Measurements from ENCODE around the gene OGDH. TPM values are rescaled to one million over a fixed set of nuclear protein-coding genes. Genes with fewer than 3 reads are reported as not detected.

Gene OGDH
- total and polyA plus RNA-seq, 7 donors, result 39.0 to 102 (median 74.4) TPM

GRCh38 chr7:44664780-44665461 is 58.5 kb downstream of the OGDH start:
- DNase-seq, result no peak
- H3K36me3 ChIP-seq, result peaks cover 9 to 59% (median 22%) of the 10 kb centered on the region in 4 donors
- WGBS, 2 donors, result 83 to 90% methylated on average over 4 of the region's 4 CpGs

GRCh38 chr7:44665531-44666213 is 59.2 kb downstream of the OGDH start:
- Histone ChIP-seq H3K4me3 (no peak overlapping the region), H3K27ac (no peak overlapping the region), H3K4me1 (peaks cover 0 to 7% (median 0%) of the 10 kb centered on the region in 4 donors), H3K27me3 (no peaks in the 10 kb centered on the region), H3K36me3 (peaks cover 9 to 58% (median 22%) of the 10 kb centered on the region in 4 donors), H3K9me3 (peaks cover 0 to 5% (median 2%) of the 10 kb centered on the region in 4 donors)
- no peak for TF ChIP-seq CTCF (IDR thresholded peaks at IDR 0.05)
- no peak for TF ChIP-seq POLR2A (IDR thresholded peaks at IDR 0.05)
- no peak for TF ChIP-seq POLR2AphosphoS5 (IDR thresholded peaks at IDR 0.05)
- TF ChIP-seq EP300 (IDR thresholded peaks at IDR 0.05), result no peak
- no peak for DNase-seq
- intact Hi-C loops (cut with DNase I), result no loop called here
- 91 to 92% methylated on average over 9 of the region's 9 CpGs for WGBS, 2 donors

More at GRCh38 chr7:44664780-44665461, 58.5 kb downstream of the OGDH start:
- H3K27me3 ChIP-seq, result no peaks in the 10 kb centered on the region
- TF ChIP-seq EP300 (IDR thresholded peaks at IDR 0.05), result no peak
- no peak for TF ChIP-seq POLR2A (IDR thresholded peaks at IDR 0.05)
- no peak overlapping the region for H3K27ac ChIP-seq
- no peak overlapping the region for H3K4me3 ChIP-seq
- peaks cover 0 to 7% (median 2%) of the 10 kb centered on the region in 4 donors for H3K9me3 ChIP-seq
- intact Hi-C loops (cut with DNase I), result no loop called here
- peaks cover 0 to 7% (median 0%) of the 10 kb centered on the region in 4 donors for H3K4me1 ChIP-seq

- intact Hi-C loops (cut with DNase I), result no loop called here
- peaks cover 0 to under 1% (median 0%) of the 10 kb centered on the region in 4 donors for H3K9me3 ChIP-seq
- 94 to 95% methylated on average over 6 of the region's 6 CpGs for whole genome bisulfite sequencing, 2 donors
- H3K27ac ChIP-seq, result no peak overlapping the region
- no peaks in the 10 kb centered on the region for H3K27me3 ChIP-seq
- no peak for DNase-seq
- H3K4me3 ChIP-seq, result no peak overlapping the region
- H3K36me3 ChIP-seq, result peaks cover 9 to 49% (median 21%) of the 10 kb centered on the region in 4 donors
- no peak for TF ChIP-seq POLR2AphosphoS5 (IDR thresholded peaks at IDR 0.05)
- no peak for TF ChIP-seq POLR2A (IDR thresholded peaks at IDR 0.05)
- TF ChIP-seq CTCF (IDR thresholded peaks at IDR 0.05), result no peak
- no peak for TF ChIP-seq EP300 (IDR thresholded peaks at IDR 0.05)
- peaks cover 0 to 7% (median 0%) of the 10 kb centered on the region in 4 donors for H3K4me1 ChIP-seq
Measured at GRCh38 chr7:44666566-44666965, 60.1 kb downstream of the OGDH start.

- no peak for DNase-seq
- WGBS, 2 donors, result 96 to 97% methylated on average over 3 of the region's 3 CpGs
- H3K4me3 ChIP-seq, result no peak overlapping the region
- no peaks in the 10 kb centered on the region for H3K27me3 ChIP-seq
- intact Hi-C loops (cut with DNase I), result no loop called here
- peaks cover 9 to 46% (median 20%) of the 10 kb centered on the region in 4 donors for H3K36me3 ChIP-seq
- H3K27ac ChIP-seq, result no peak overlapping the region
- H3K4me1 ChIP-seq, result peaks cover 0 to 7% (median 0%) of the 10 kb centered on the region in 4 donors
- TF ChIP-seq CTCF (IDR thresholded peaks at IDR 0.05) (no peak), POLR2AphosphoS5 (IDR thresholded peaks at IDR 0.05) (no peak), POLR2A (IDR thresholded peaks at IDR 0.05) (no peak), EP300 (IDR thresholded peaks at IDR 0.05) (no peak)
- no peaks in the 10 kb centered on the region for H3K9me3 ChIP-seq
Measured at GRCh38 chr7:44667190-44667589, 60.8 kb downstream of the OGDH start.

GRCh38 chr7:44671069-44671468 is 64.6 kb downstream of the OGDH start:
- intact Hi-C loops (cut with DNase I), result no loop called here
- 84 to 94% methylated on average over 1 of the region's 1 CpG for WGBS, 2 donors
- Histone ChIP-seq H3K4me1 (peaks cover 0 to under 1% (median 0%) of the 10 kb centered on the region in 4 donors), H3K9me3 (no peaks in the 10 kb centered on the region), H3K27me3 (no peaks in the 10 kb centered on the region), H3K36me3 (peaks cover 28 to 74% (median 44%) of the 10 kb centered on the region in 4 donors), H3K4me3 (no peak overlapping the region), H3K27ac (no peak overlapping the region)
- DNase-seq, result no peak
- TF ChIP-seq EP300 (IDR thresholded peaks at IDR 0.05), result no peak
- TF ChIP-seq POLR2A (IDR thresholded peaks at IDR 0.05), result no peak
- TF ChIP-seq CTCF (IDR thresholded peaks at IDR 0.05), result no peak
- TF ChIP-seq POLR2AphosphoS5 (IDR thresholded peaks at IDR 0.05), result no peak
